HepG2 (cell line): ENCODE measurements around the gene SLC9A5. TPM values are rescaled to one million over a fixed set of nuclear protein-coding genes. Genes with fewer than 3 reads are reported as not detected.
A peak's percentile ranks its signal among the peaks of the same experiment; 100 is the strongest.

ENCODE experiments used
- CEBPB ChIP-seq: IDR thresholded peaks from 2 replicates; pipeline ENCODE4 v1.6.1; 2011; ENCODE audit warnings: low read depth, low read length, improper control_type of control experiment, borderline replicate concordance
- CENPT ChIP-seq: sonication (generic); formaldehyde crosslinking; IDR thresholded peaks from 2 replicates; pipeline ENCODE4 v1.8.0; 2022; ENCODE audit warnings: low read depth, mild to moderate bottlenecking, moderate library complexity, missing genetic modification reagents
- HNRNPL ChIP-seq: fragments of 200-400 bp; formaldehyde crosslinking; IDR thresholded peaks from 2 replicates; pipeline ENCODE4 v1.6.1; 2017; ENCODE audit warnings: mild to moderate bottlenecking, low read depth, low read length
- HNRNPUL1 ChIP-seq: fragments of 200-400 bp; formaldehyde crosslinking; IDR thresholded peaks from 2 replicates; pipeline ENCODE4 v1.6.1; 2017; ENCODE audit warnings: low read depth, mild to moderate bottlenecking, low read length, moderate library complexity
- JARID2 ChIP-seq: sonication (generic); formaldehyde crosslinking; IDR thresholded peaks from 2 replicates; pipeline ENCODE4 v1.8.1; 2023; ENCODE audit warnings: missing genetic modification reagents, inconsistent platforms; ENCODE audit not compliant: insufficient replicate concordance
- MAFK ChIP-seq, 2 experiments: IDR thresholded peaks in 1 of 2; conservative IDR thresholded peaks in 1 of 2; 2 replicates each; pipeline ENCODE4 v1.6.1; 2011; ENCODE audit warnings: improper control_type of control experiment in 2 of 2, low read length in 2 of 2
- MIXL1 ChIP-seq: IDR thresholded peaks from 2 replicates; pipeline ENCODE4 v1.6.1; 2016
- MTA1 ChIP-seq: sonication (generic); formaldehyde crosslinking; IDR thresholded peaks from 2 replicates; pipeline ENCODE4 v1.4.0; 2020; ENCODE audit warnings: missing genetic modification reagents, mild to moderate bottlenecking, borderline replicate concordance
- NR3C1 ChIP-seq: sonication (generic); formaldehyde crosslinking; IDR thresholded peaks from 2 replicates; pipeline ENCODE4 v1.4.0; 2020; ENCODE audit warnings: missing genetic modification reagents
- POGZ ChIP-seq: sonication (generic); formaldehyde crosslinking; IDR thresholded peaks from 2 replicates; pipeline ENCODE4 v1.4.0; 2020; ENCODE audit warnings: mild to moderate bottlenecking, missing genetic modification reagents
- SALL2 ChIP-seq: sonication (generic); formaldehyde crosslinking; IDR thresholded peaks from 2 replicates; pipeline ENCODE4 v1.8.1; 2023; ENCODE audit warnings: mild to moderate bottlenecking, missing genetic modification reagents, inconsistent platforms
- TRIM24 ChIP-seq: sonication (generic); formaldehyde crosslinking; IDR thresholded peaks from 2 replicates; pipeline ENCODE4 v1.8.0; 2022; ENCODE audit warnings: mild to moderate bottlenecking, missing genetic modification reagents
- TSC22D2 ChIP-seq: sonication (generic); formaldehyde crosslinking; IDR thresholded peaks from 2 replicates; pipeline ENCODE4 v1.5.1; 2020; ENCODE audit warnings: missing genetic modification reagents, mild to moderate bottlenecking, borderline replicate concordance
- XBP1 ChIP-seq: sonication (generic); formaldehyde crosslinking; IDR thresholded peaks from 2 replicates; pipeline ENCODE4 v1.5.0; 2020; ENCODE audit warnings: missing genetic modification reagents
- YEATS2 ChIP-seq: sonication (generic); formaldehyde crosslinking; IDR thresholded peaks from 2 replicates; pipeline ENCODE4 v1.4.0; 2020; ENCODE audit warnings: missing genetic modification reagents, borderline replicate concordance
- ZBTB21 ChIP-seq: sonication (generic); formaldehyde crosslinking; IDR thresholded peaks from 2 replicates; pipeline ENCODE4 v1.4.0; 2020; ENCODE audit warnings: missing genetic modification reagents
- ZKSCAN8 ChIP-seq: IDR thresholded peaks from 2 replicates; pipeline ENCODE4 v1.6.1; 2016; ENCODE audit warnings: borderline replicate concordance, missing genetic modification reagents, missing compliant biosample characterization
- ZNF12 ChIP-seq: sonication (generic); formaldehyde crosslinking; IDR thresholded peaks from 2 replicates; pipeline ENCODE4 v1.5.0; 2020; ENCODE audit warnings: missing genetic modification reagents
- ZNF180 ChIP-seq: sonication (generic); formaldehyde crosslinking; IDR thresholded peaks from 2 replicates; pipeline ENCODE4 v1.4.0; 2020; ENCODE audit warnings: low read depth, missing genetic modification reagents, borderline replicate concordance
- ZNF20 ChIP-seq: sonication (generic); formaldehyde crosslinking; IDR thresholded peaks from 2 replicates; pipeline ENCODE4 v1.4.0; 2020; ENCODE audit warnings: mild to moderate bottlenecking, moderate library complexity, missing genetic modification reagents
- ZNF256 ChIP-seq: sonication (generic); formaldehyde crosslinking; conservative IDR thresholded peaks from 2 replicates; pipeline ENCODE4 v1.4.0; 2020; ENCODE audit warnings: missing genetic modification reagents
- ZNF34 ChIP-seq: sonication (generic); formaldehyde crosslinking; IDR thresholded peaks from 2 replicates; pipeline ENCODE4 v1.4.0; 2020; ENCODE audit warnings: mild to moderate bottlenecking, missing genetic modification reagents, borderline replicate concordance
- ZNF432 ChIP-seq: sonication (generic); formaldehyde crosslinking; IDR thresholded peaks from 2 replicates; pipeline ENCODE4 v1.5.0; 2020; ENCODE audit warnings: missing genetic modification reagents, mild to moderate bottlenecking, borderline replicate concordance
- ZNF614 ChIP-seq: IDR thresholded peaks from 2 replicates; pipeline ENCODE4 v1.6.1; 2018; ENCODE audit warnings: missing biosample characterization, missing genetic modification reagents, inconsistent platforms, borderline replicate concordance
- ZNF616 ChIP-seq: sonication (generic); formaldehyde crosslinking; IDR thresholded peaks from 2 replicates; pipeline ENCODE4 v1.5.0; 2020; ENCODE audit warnings: low read depth, mild to moderate bottlenecking, missing genetic modification reagents
- ZNF619 ChIP-seq: sonication (generic); formaldehyde crosslinking; IDR thresholded peaks from 2 replicates; pipeline ENCODE4 v1.4.0; 2020; ENCODE audit warnings: mild to moderate bottlenecking, missing genetic modification reagents
- ZNF678 ChIP-seq: sonication (generic); formaldehyde crosslinking; IDR thresholded peaks from 2 replicates; pipeline ENCODE4 v1.4.0; 2020; ENCODE audit warnings: mild to moderate bottlenecking, missing genetic modification reagents
- ZNF737 ChIP-seq: sonication (generic); formaldehyde crosslinking; IDR thresholded peaks from 2 replicates; pipeline ENCODE4 v1.5.0; 2020; ENCODE audit warnings: missing genetic modification reagents, mild to moderate bottlenecking, borderline replicate concordance
- ZNF772 ChIP-seq: sonication (generic); formaldehyde crosslinking; IDR thresholded peaks from 2 replicates; pipeline ENCODE4 v1.5.0; 2020; ENCODE audit warnings: mild to moderate bottlenecking, missing genetic modification reagents
- ZNF83 ChIP-seq: sonication (generic); formaldehyde crosslinking; IDR thresholded peaks from 2 replicates; pipeline ENCODE4 v1.4.0; 2020; ENCODE audit warnings: missing genetic modification reagents, mild to moderate bottlenecking, borderline replicate concordance
- polyA plus RNA-seq, 8 experiments: library from polyadenylated mRNA; depleted of rRNA in 3 of 8; stranded (reverse) in 7 of 8; unstranded in 1 of 8; fragments of >200 nt; fragmentation: Illumina TruSeq in 4 of 8; extraction: Trizol in 4 of 8; gene quantifications; 2 replicates each; pipeline versions ENCODE4 v1.2.1 to v1.2.3, GENCODE V29; 2011 to 2016; ENCODE audit warnings: low read depth in 4 of 8, missing spikeins in 1 of 8, mixed read lengths in 1 of 8; ENCODE audit not compliant: insufficient read depth in 1 of 8
- total RNA-seq, 5 experiments: library from RNA; depleted of rRNA; stranded (reverse); fragments of >200 nt; fragmentation: Illumina TruSeq; extraction: Trizol; gene quantifications; 2 replicates each; pipeline ENCODE4 v1.2.3, GENCODE V29; 2016; ENCODE audit warnings: low read depth in 1 of 5
- TF ChIP-seq, protein P1 (sequence below): sonication (generic); formaldehyde crosslinking; IDR thresholded peaks from 2 replicates; pipeline ENCODE4 v1.4.0; 2020; ENCODE audit warnings: missing genetic modification reagents

Gene SLC9A5
- total and polyA plus RNA-seq, 2 of the 13 experiments (the other 11 are each of a cell fraction or from before 2014, with no cell fraction given), result 0.58 to 1.4 TPM

DNA sequence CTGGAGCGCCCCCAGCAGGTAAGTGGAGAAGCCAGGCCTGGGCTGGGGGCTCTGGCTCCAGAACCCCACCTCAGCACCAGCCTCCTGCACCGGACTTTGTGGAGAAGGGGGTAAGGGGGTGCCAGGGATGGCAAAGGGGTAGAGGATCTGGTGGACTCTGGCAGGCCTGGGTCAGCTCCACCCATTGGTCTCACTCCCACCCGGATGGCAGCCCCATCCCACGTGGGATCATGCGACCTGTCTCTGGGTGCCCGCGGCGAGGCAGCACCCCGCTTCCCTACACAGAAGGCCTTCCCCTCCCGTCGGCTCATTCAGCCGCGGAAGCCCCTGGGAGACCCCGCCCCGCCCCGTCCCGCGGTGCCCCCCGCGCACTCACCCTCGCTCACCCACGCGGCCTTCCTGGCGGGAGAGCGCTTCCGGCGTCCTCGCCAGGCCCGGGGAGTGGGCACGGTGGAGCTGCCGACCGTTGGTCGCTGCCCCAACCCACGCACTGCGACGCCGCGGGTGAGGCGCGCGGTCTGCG is 30.1 kb downstream of the SLC9A5 start (continued):
- TF ChIP-seq ZNF619, result peak; percentile 76; the same call in 1 of the 2 replicates
- TF ChIP-seq POGZ (CRISPR knock-in tag), result no peak; the same call in 1 of the 2 replicates
- no peak; the same call in 1 of the 2 replicates for TF ChIP-seq MTA1 (CRISPR knock-in tag)
- TF ChIP-seq ZNF20 (CRISPR knock-in tag), result no peak
- no peak for TF ChIP-seq ZNF432 (CRISPR knock-in tag)
- TF ChIP-seq ZKSCAN8, result no peak
- TF ChIP-seq ZNF678 (CRISPR knock-in tag), result 0 out of 2 replicates have a peak, but pooled peaks have one; percentile 10
- peak; percentile 88; the same call in 1 of the 2 replicates for TF ChIP-seq ZNF256 (CRISPR knock-in tag)
- peak; percentile 48; the same call in 1 of the 2 replicates for TF ChIP-seq XBP1 (CRISPR knock-in tag)
- TF ChIP-seq CENPT, result no peak
- TF ChIP-seq, protein P1, sequence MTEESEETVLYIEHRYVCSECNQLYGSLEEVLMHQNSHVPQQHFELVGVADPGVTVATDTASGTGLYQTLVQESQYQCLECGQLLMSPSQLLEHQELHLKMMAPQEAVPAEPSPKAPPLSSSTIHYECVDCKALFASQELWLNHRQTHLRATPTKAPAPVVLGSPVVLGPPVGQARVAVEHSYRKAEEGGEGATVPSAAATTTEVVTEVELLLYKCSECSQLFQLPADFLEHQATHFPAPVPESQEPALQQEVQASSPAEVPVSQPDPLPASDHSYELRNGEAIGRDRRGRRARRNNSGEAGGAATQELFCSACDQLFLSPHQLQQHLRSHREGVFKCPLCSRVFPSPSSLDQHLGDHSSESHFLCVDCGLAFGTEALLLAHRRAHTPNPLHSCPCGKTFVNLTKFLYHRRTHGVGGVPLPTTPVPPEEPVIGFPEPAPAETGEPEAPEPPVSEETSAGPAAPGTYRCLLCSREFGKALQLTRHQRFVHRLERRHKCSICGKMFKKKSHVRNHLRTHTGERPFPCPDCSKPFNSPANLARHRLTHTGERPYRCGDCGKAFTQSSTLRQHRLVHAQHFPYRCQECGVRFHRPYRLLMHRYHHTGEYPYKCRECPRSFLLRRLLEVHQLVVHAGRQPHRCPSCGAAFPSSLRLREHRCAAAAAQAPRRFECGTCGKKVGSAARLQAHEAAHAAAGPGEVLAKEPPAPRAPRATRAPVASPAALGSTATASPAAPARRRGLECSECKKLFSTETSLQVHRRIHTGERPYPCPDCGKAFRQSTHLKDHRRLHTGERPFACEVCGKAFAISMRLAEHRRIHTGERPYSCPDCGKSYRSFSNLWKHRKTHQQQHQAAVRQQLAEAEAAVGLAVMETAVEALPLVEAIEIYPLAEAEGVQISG (CRISPR knock-in tag), result no peak
- no peak; the same call in 1 of the 2 replicates for TF ChIP-seq ZNF772 (CRISPR knock-in tag)
- TF ChIP-seq TSC22D2 (CRISPR knock-in tag), result 0 out of 2 replicates have a peak, but pooled peaks have one; percentile 34
- no peak for TF ChIP-seq TRIM24 (CRISPR knock-in tag)
- TF ChIP-seq ZBTB21 (CRISPR knock-in tag), result no peak
- peak; percentile 81; the same call in 1 of the 2 replicates for TF ChIP-seq HNRNPL
- no peak for TF ChIP-seq CEBPB
- TF ChIP-seq ZNF12 (CRISPR knock-in tag), result no peak
- no peak for TF ChIP-seq HNRNPUL1
- no peak for TF ChIP-seq ZNF34 (CRISPR knock-in tag)
- TF ChIP-seq MAFK (conservative IDR thresholded peaks at IDR 0.05 in 1 of 2, IDR thresholded peaks at IDR 0.05 in 1 of 2; ENCODE audit: low read length in 2 of 2), result no peak
- no peak for TF ChIP-seq NR3C1
- TF ChIP-seq ZNF180 (CRISPR knock-in tag), result no peak
- 0 out of 2 replicates have a peak, but pooled peaks have one; percentile 20 for TF ChIP-seq YEATS2 (CRISPR knock-in tag)
- TF ChIP-seq ZNF616, result no peak
- 0 out of 2 replicates have a peak, but pooled peaks have one; percentile 18 for TF ChIP-seq SALL2 (CRISPR knock-in tag)
- peak; percentile 25 for TF ChIP-seq JARID2 (CRISPR knock-in tag)
- TF ChIP-seq ZNF737 (CRISPR knock-in tag), result no peak
- TF ChIP-seq ZNF614, result peak; percentile 16; the same call in 1 of the 2 replicates
- no peak for TF ChIP-seq MIXL1
- TF ChIP-seq ZNF83, result 0 out of 2 replicates have a peak, but pooled peaks have one; percentile 80
